Muscle layer of duodenum (tissue), 2 donors: ENCODE data around the gene TBXA2R.
"Not testable (repeated sequence)": the region's sequence is repeated elsewhere in the genome, so short reads cannot be mapped to it uniquely, and the experiment has no call there.

Experiments
- H3K27ac ChIP-seq: one replicate; pipeline ENCODE4 v1.7.0; 2013; ENCODE audit warnings: mild to moderate bottlenecking, low read length
- H3K27me3 ChIP-seq: one replicate; pipeline ENCODE4 v1.7.0; 2013; ENCODE audit warnings: low read depth, mild to moderate bottlenecking, control low read depth, low read length
- H3K36me3 ChIP-seq, 2 donors: one replicate each; pipeline ENCODE4 v1.7.0; 2013; ENCODE audit warnings: low read length in 2 of 2, control low read depth in 1 of 2, mild to moderate bottlenecking in 1 of 2; ENCODE audit not compliant: insufficient read depth in 2 of 2, control insufficient read depth in 1 of 2
- H3K4me1 ChIP-seq, 2 donors: one replicate each; pipeline ENCODE4 v1.7.0; 2013; ENCODE audit warnings: low read length in 2 of 2, mild to moderate bottlenecking in 2 of 2, control low read depth in 1 of 2, moderate library complexity in 1 of 2; ENCODE audit not compliant: insufficient read depth in 2 of 2, control insufficient read depth in 1 of 2
- H3K4me3 ChIP-seq, 2 donors: one replicate each; pipeline ENCODE4 v1.7.0; 2013; ENCODE audit warnings: low read length in 2 of 2, low read depth in 1 of 2, mild to moderate bottlenecking in 1 of 2
- H3K9me3 ChIP-seq, 2 donors: one replicate each; pipeline ENCODE4 v1.7.0; 2013; ENCODE audit warnings: low read length in 2 of 2, control low read depth in 1 of 2, mild to moderate bottlenecking in 1 of 2; ENCODE audit not compliant: control insufficient read depth in 1 of 2
- donor health status: healthy.

TBXA2R gene

DNA sequence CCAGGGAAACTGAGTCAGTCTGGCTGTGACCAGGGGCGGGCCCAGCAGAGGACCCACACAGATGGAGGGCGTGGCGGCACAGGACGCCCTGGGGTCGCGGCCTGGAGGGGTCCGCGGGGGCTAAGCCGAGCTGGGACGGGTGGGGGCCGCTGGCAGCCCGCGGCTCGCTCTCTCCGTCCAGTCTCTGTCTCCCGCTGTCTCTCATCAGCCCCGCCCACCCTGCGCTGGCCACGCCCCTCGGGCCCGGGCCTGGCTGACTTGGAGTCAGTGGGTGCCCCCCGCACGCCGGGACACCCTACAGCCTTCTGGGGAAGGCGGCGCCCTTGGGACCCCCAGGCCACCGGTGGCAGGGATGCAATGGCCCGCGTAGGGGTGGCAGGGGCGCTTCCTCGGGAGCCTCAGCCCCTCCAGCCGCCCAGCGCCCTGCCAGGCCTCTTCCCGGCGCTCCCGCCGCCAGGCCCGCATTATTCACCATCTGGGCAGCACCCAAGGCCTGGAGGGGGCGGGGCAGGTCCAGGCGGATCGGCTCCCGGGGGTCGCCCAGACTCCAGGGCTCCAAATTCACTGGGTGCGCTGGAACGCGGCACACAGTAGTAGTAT is at the start of gene TBXA2R:
TBXA2R (minus strand) TSS at position 186 of the 600 bp plus-strand sequence. CDS start 6,241 bp downstream, outside the sequence.
- H3K4me1 ChIP-seq: peaks cover 0 to 25% of the 10 kb centered on the region in 2 donors
- H3K36me3 ChIP-seq: peaks cover 2 to 13% of the 10 kb centered on the region in 2 donors
- no peak within 1 kb of the TSS for H3K27ac ChIP-seq
- no peaks in the 10 kb centered on the region for H3K9me3 ChIP-seq
- no peaks in the 10 kb centered on the region for H3K27me3 ChIP-seq
- peak within 1 kb of the TSS; percentile 42 to 65 for H3K4me3 ChIP-seq

DNA sequence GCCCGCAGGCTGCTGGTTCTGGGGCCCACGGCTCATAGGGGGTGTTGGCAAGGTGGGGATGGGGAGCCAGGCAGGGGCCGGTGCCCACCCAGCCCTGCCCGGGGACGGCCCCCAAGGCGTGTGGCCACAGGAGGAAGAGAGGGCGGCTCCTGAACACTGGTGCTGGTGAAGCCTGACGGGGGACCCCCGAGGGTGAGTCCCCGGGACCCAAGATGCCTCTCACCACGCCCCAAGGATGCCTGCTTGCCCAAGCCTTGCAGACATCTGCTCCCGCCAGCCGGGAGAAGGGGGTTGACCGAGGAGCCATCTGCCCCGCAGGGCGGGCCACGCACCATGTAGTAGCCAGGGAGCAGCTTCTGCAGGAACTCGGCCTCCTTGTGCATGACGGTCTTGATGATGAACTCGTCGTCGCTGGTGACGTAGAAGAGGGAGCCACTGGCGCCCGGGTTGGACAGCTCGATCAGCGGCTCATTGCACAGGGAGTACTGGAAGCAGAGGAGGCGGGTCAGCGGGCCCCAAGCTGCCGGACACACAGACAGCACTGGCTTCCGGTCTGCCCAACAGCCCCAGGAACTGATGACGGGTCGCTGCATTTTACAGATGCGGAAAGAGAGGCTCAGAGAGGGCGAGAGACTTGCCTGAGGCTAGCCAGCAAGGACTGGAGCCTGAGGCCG is 49.5 kb upstream of the TBXA2R start:
- H3K36me3 ChIP-seq: peaks cover 30 to 88% of the 10 kb centered on the region in 2 donors

DNA sequence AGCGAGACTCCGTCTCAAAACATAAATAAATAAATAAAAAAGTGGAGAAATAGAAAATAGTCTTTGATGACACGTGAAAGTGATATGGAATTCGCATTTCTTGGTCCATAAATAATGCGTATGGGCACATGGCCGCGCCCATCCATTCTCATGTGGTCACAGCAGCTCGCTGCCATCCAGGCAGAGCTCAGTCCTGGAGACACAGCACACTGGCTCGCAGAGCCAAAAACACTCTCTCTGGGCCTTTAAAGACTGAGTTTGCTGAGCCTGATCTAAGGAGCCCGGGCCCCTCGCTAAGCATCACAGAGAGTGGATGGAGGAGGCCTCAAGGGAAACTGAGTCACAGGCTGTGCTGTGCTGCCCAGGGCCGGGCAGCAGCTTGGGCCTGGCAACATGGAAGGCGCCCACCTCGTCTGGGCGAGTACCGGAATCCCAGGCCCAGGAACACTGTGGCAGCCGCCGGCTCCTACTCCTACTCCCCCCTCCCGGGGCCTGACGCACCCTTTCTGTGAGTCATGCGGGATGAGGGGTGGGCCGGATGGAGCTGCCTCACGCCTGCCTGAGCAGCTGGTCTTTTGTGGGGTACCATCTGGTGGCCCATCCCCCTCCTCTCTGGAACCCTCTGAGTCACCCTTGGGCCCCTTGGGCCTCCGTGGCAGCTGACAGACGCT is 48.9 kb upstream of the TBXA2R start:
- Histone ChIP-seq H3K9me3 (no peaks in the 10 kb centered on the region), H3K27ac (no peak overlapping the region), H3K36me3 (peaks cover 27 to 86% of the 10 kb centered on the region in 2 donors), H3K27me3 (no peaks in the 10 kb centered on the region), H3K4me1 (no peaks in the 10 kb centered on the region), H3K4me3 (no peak overlapping the region)

More for the DNA sequence above, 49.5 kb upstream of the TBXA2R start:
- no peak overlapping the region for H3K27ac ChIP-seq
- H3K27me3 ChIP-seq: no peaks in the 10 kb centered on the region
- no peaks in the 10 kb centered on the region for H3K4me1 ChIP-seq
- H3K9me3 ChIP-seq: no peaks in the 10 kb centered on the region
- no peak overlapping the region for H3K4me3 ChIP-seq

DNA sequence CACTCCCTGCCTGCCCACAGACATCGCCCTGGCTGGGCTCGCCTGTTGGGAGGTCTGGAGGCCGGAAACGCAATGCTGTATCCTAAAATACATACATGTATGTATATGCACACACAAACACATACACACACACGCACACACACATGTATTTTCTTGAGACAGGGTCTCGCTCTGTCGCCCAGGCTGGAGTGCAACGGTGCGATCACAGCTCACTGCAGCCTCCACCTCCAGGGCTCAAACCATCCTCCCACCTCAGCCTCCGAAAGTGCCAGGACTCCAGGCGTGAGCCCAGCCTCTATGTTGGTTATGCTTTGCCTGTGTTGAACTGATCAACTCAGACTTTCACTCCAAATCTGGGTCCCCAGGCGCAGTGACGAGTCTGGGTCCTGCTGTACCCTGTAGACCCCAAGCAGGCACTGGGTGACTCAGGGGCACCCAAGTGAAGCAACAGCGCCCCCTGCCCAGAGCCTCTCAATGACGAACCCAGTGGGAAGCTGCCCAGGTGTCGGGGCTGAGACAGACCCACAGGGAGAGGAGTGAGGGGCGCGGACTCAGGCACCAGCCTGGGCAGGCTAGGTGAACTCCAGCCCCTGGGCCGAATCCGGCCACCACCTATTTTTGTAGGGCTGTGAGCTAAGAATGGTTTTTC is 47.3 kb upstream of the TBXA2R start:
- Histone ChIP-seq H3K4me1 (no peaks in the 10 kb centered on the region), H3K27me3 (no peaks in the 10 kb centered on the region), H3K9me3 (no peaks in the 10 kb centered on the region), H3K27ac (no peak overlapping the region), H3K4me3 (no peak overlapping the region), H3K36me3 (peaks cover 24 to 78% of the 10 kb centered on the region in 2 donors)

DNA sequence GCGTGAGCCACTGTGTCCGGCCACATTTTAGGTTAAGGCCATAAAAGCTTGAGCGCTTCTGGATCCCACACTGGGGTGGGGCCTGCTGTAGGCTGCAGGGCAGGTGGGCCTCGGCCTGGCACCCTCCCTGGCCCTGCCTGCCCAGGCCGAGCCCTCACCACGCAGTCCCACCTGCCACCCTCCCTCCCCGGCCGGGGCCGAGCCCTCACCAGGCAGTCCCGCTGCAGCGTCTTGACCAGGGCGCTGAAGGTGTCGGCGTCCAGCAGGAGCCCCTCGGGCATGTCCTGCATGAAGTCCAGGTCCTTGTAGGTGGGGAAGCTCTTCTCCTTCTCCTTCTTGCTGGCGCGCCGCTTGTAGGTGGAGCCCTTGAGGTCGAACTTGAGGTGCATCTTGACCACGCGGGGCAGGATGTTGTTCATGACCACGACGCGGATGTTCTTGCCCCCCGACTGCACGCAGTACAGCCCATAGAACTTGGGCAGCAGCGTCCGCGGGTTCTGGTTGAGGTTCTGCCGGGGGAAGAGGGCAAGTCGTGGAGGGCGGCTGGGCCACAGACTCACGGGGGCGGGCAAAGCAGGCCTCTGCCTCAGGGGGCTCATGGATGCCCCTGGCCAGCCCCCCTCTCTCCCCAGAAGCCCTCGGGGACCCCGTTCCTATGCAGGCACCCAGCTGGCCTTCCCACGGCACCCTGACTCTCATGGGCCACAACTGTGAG is 46.6 kb upstream of the TBXA2R start:
- H3K9me3 ChIP-seq: no peaks in the 10 kb centered on the region
- no peaks in the 10 kb centered on the region for H3K4me1 ChIP-seq
- H3K27ac ChIP-seq: no peak overlapping the region
- H3K4me3 ChIP-seq: no peak overlapping the region
- H3K36me3 ChIP-seq: peaks cover 22 to 77% of the 10 kb centered on the region in 2 donors
- H3K27me3 ChIP-seq: no peaks in the 10 kb centered on the region

DNA sequence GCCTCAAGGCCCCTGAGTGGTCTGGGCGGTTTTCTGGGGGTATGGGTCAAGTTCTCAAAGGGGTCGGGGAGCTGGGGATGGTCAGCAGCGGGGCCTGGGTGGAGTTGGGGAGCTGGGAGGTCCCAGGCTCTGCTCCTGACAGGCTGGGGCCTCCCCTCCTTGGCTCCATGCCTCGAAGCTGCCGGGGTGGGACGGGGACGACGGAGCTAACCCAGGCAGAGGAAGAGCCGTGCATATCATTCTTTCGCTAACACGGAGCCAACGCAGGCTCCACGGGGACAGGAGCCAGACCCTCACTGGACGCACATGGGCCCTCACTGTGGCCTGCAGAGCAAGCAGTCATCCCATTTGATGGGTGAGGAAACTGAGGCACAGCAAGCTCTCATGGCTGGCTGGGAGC is 45.7 kb upstream of the TBXA2R start:
- no peaks in the 10 kb centered on the region for H3K9me3 ChIP-seq
- peaks cover 22 to 72% of the 10 kb centered on the region in 2 donors for H3K36me3 ChIP-seq
- no peak overlapping the region for H3K4me3 ChIP-seq
- H3K27ac ChIP-seq: no peak overlapping the region
- no peaks in the 10 kb centered on the region for H3K4me1 ChIP-seq
- H3K27me3 ChIP-seq: no peaks in the 10 kb centered on the region

DNA sequence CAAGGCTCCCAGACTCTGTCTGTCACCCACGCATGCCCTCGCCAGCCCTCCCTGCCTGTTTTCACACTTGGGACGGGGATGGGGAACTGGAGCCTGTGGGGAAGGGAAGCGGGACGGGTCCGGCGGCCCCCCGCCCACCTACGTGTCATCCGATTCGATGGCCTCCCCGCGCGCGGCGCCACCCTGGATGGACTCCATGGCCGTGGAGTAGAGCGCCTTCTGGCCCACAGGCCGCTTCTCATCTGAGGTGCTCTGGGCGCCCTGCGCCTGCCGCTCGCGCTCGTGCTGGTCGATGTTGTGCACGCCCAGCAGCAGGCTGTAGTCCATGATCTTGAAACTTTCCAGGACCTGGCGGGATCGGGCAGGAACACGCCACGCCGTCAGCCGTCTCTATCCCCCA is 45.0 kb upstream of the TBXA2R start:
- Histone ChIP-seq H3K27me3 (no peaks in the 10 kb centered on the region), H3K4me1 (no peaks in the 10 kb centered on the region), H3K36me3 (peaks cover 17 to 67% of the 10 kb centered on the region in 2 donors)

DNA sequence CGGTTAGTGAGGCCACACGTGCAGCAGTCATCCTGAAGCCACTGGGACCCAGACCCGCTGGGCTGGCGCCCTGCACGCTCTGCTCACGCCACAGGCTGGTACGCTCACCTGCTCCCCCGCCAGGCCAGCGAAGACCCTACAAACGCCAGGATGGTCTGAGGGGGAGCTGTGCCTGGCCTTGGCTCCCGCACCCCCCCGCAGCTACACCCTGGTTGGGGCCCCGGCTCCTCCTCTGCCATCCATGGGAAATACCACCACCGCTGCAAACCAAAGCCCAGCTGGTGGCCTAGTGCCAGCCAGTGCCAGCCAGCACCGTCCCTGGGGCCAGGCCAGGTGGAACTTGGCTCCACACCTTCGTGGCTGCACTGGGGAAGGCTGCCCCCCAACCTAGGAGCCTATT is 43.2 kb upstream of the TBXA2R start:
- Histone ChIP-seq H3K4me3 (no peak overlapping the region), H3K27ac (no peak overlapping the region), H3K4me1 (no peaks in the 10 kb centered on the region), H3K27me3 (no peaks in the 10 kb centered on the region), H3K9me3 (no peaks in the 10 kb centered on the region), H3K36me3 (peaks cover 17 to 68% of the 10 kb centered on the region in 2 donors)

More for the DNA sequence above, 45.0 kb upstream of the TBXA2R start:
- no peaks in the 10 kb centered on the region for H3K9me3 ChIP-seq
- H3K27ac ChIP-seq: no peak overlapping the region
- H3K4me3 ChIP-seq: no peak overlapping the region

DNA sequence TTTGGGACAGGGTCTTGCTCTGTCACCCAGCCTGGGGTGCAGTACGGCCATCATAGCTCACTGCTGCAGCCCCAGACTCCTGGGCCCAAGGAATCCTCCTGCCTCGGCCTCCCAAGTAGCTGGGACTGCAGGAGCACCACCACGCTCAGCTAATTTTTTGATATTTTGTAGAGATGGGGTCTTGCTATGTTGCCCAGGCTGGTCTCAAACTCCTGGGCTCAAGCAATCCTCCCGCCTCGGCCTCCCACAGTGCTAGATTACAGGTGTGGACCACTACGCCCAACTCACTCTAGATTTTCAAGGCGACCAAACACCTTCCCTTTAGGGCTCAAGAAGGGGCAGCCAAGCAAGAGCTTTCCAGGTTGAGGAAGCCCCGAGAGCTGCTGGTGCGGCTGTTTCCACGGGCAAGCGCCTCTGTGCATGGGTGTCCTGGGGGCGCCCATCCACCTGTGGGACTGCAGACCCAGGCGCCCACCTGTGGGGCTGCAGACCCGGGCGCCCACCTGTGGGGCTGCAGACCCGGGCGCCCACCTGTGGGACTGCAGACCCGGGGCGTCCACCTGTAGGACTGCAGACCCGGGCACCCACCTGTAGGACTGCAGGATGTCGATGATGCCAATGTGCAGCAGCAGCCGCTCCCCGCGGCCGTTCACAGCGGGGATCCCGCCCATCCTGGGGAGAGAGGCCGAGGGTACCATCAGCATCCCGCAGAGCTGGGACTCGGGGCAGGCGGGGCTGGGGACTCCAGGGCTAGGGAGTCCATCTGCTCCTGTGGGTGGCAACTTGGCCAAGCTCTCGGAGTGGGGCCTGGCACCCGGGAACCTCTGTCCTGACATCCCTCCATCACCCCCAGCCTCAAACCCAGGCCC is 41.6 kb upstream of the TBXA2R start:
- H3K9me3 ChIP-seq: no peaks in the 10 kb centered on the region
- H3K36me3 ChIP-seq: peaks cover 13 to 72% of the 10 kb centered on the region in 2 donors
- peaks cover 0 to 5% of the 10 kb centered on the region in 2 donors for H3K4me1 ChIP-seq
- H3K4me3 ChIP-seq: no peak overlapping the region
- no peak overlapping the region for H3K27ac ChIP-seq
- no peaks in the 10 kb centered on the region for H3K27me3 ChIP-seq

DNA sequence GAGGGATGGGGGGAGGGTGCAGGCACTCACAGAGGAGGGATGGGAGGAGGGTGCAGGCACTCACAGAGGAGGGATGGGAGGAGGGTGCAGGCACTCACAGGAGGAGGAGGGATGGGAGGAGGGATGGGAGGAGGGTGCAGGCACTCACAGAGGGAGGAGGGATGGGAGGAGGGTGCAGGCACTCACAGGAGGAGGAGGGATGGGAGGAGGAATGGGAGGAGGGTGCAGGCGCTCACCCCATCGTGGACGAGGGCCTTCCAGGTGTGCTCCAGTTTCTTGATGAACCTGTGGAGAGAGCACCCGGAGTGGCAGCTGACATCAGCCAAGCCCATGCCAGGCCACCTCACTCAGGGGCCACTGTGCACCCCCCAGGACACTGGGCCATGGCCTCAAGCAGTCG is 40.4 kb upstream of the TBXA2R start:
- not testable (repeated sequence) for H3K4me3 ChIP-seq, H3K27me3 ChIP-seq, H3K27ac ChIP-seq, H3K4me1 ChIP-seq, H3K9me3 ChIP-seq
- peaks cover 5 to 71% of the 10 kb centered on the region in 2 donors for H3K36me3 ChIP-seq
